ENCODE measurements around the gene PTPRS.

Gene PTPRS

GRCh38 chr19:5294403-5295160 is 46.0 kb downstream of the PTPRS start:
- H3K4me3 ChIP-seq (ENCODE audit: low read length): no peak overlapping the region
- DNase-seq (ENCODE audit: low read depth, low spot score): no peak

DNA sequence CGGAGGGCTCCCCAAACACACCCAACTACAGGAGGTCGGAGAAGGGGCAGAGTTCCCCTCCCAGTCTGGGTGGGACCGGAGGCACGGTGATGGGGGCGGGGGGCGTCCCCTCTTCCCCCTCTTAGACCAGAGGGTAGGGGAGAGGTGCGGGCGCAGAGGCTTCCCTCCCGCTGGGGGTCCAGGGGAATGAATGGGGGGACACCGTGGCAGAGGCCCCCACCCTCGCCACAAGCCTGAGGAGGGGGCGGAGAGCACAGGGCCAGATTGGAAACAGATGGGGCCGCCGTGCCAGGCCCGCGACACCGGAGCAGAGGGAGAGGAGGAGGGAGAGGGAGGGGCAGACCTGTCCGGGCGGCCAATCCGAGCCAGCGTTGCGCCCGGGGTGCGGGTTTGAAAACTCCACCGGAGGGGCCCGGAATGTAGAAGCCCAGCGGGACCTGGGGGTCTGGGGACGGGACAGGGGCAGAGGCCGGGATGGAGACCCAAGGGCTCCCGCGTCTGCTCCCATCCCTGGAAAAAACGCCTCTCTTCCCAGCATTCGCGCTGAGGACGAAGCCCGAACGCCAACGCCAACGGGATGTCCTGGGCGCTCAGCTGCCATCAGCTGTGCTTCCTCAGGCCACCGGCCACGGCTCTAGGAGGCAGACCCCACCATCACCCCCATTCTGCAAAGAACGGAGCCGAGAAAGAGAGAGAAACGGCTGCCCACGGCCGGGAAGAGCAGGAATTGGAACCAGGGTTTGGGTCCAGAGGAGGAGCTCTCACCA is 46.8 kb downstream of the PTPRS start:
- H3K4me3 ChIP-seq (ENCODE audit: low read length): peak overlapping the region; percentile 45
- DNase-seq (ENCODE audit: low read depth, low spot score): no peak

GRCh38 chr19:5292822-5293611 is 47.6 kb downstream of the PTPRS start:
- peak; percentile 27 for DNase-seq (ENCODE audit: low read depth, low spot score)
- peak overlapping the region; percentile 52 for H3K4me3 ChIP-seq (ENCODE audit: low read length)

DNA sequence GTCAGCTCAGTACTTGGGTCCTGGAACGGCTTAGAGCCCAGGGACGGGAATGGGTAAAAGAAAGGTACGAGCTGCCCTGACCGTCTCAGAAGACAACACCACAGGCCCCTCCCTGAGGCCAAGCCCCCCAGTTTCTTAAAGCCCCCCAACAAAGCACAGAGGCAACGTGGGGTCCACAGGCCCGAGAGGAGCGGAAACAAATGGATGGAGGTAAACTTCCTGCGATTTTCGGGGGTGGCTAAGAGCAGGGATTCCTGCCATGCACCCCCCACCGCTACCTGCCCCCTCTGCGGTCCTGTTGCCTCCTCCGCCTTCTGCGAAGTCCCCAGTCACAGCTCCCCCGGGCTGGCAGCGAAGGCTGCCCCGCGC is 48.2 kb downstream of the PTPRS start:
- peak overlapping the region; percentile 52 for H3K4me3 ChIP-seq (ENCODE audit: low read length)
- no peak for DNase-seq (ENCODE audit: low read depth, low spot score)

DNA sequence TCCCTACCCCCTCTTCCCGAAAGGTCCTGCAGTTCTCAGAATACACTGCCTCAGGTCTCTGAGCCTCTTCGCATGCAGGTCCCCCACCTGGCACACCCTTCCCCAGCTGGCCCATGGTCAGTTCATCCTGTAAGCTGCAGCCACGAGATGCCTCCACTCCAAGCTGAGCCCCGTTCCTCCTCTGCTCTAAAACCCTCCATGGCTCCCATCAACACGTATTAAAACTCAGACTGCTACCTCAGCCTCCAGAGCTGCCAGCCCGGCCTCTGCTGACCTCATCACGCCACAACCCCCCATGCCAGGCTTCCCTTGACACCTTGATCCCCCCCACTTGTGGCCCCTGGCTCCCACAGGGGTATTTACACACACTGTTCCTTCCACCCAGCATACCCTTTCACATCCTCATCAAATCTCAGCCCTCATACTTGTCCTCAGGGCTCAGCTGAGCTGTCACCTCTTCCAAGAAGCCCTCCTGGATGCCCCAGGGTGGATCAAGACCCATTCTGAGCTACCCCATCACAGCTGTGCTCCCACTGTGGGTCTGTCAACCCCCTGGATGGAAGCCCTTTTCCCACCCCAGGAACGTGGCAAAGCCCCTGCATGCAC is 48.9 kb downstream of the PTPRS start:
- DNase-seq (ENCODE audit: low read depth, low spot score): no peak
- H3K4me3 ChIP-seq (ENCODE audit: low read length): peak overlapping the region; percentile 52; the same call in 1 of the 2 replicates

Measured in Jurkat, Clone E6-1 (cell line).